K562 (cell line): ENCODE results near the gene TGM1. TPM values are rescaled to one million over a fixed set of nuclear protein-coding genes. Genes with fewer than 3 reads are reported as not detected.
A peak's percentile ranks its signal among the peaks of the same experiment; 100 is the strongest.

ENCODE experiments used
- ATAC-seq: fragments of 200-7000 bp; cut with Tn5 transposase; 3 replicates; pipeline ENCODE4 v1.9.1; 2020; ENCODE audit warnings: moderate library complexity
- BruUV-seq: library from RNA; stranded (reverse); fragments of 400-500 nt; replicated peaks from 2 replicates; lab custom pipeline; 2021; lab: Mats Ljungman, UMichigan
- CTCF ChIA-PET: fragments of 300-600 bp; formaldehyde crosslinking; extraction: SDS; loops from one replicate; lab custom pipeline; 2021; ENCODE audit warnings: low intra/inter-chr PET ratio; lab: Yijun Ruan, JAX
- POLR2A ChIA-PET: fragments of 300-600, 350-650 bp; sonication (Branson Sonifier 250); formaldehyde crosslinking; extraction: SDS; loops from one replicate; lab custom pipeline; 2021; ENCODE audit warnings: antibody characterized with exemption, inconsistent platforms; lab: Yijun Ruan, JAX
- DNase-seq, 4 experiments: peaks; one replicate each; pipeline versions ENCODE4 v3.0.0 to v3.0.0-alpha.2; 2011 to 2018; ENCODE audit warnings: low spot score in 3 of 4, mixed read lengths in 3 of 4; ENCODE audit errors: extremely low read depth in 1 of 4
- FAIRE-seq: peaks from 2 replicates; lab custom pipeline; 2011; peaks lifted over from hg19 to GRCh38; lab: Jason Lieb, UNC
- H2AFZ ChIP-seq: 2 replicates; pipeline ENCODE4 v1.6.0; 2011; ENCODE audit warnings: low read depth, low read length, control low read depth, inconsistent platforms
- H3K27ac ChIP-seq: fragments of 200-600 bp; 3 replicates; pipeline ENCODE4 v1.8.0; 2011; ENCODE audit warnings: low read depth, mild to moderate bottlenecking, control low read depth, inconsistent platforms, low read length, moderate library complexity, mixed read lengths; ENCODE audit errors: extremely low read depth
- H3K27me3 ChIP-seq, 2 experiments: fragments of 300-600 bp in 1 of 2; 2 replicates in 1 of 2; 3 replicates in 1 of 2; pipeline versions ENCODE4 v1.6.0 to v1.8.0; 2011; ENCODE audit warnings: inconsistent platforms in 2 of 2, low read length in 2 of 2, mild to moderate bottlenecking in 1 of 2, mixed read lengths in 1 of 2, moderate library complexity in 1 of 2; ENCODE audit not compliant: control insufficient read depth in 2 of 2, insufficient read depth in 2 of 2
- H3K36me3 ChIP-seq: fragments of 300-600 bp; 3 replicates; pipeline ENCODE4 v1.8.0; 2011; ENCODE audit warnings: mild to moderate bottlenecking, low read length, inconsistent platforms; ENCODE audit not compliant: control insufficient read depth, insufficient read depth
- H3K4me1 ChIP-seq, 2 experiments: fragments of 200-600 bp in 1 of 2; replicated peaks in 1 of 2; 2 replicates in 1 of 2; 3 replicates in 1 of 2; pipeline versions ENCODE4 v1.5.1 to v1.8.0; 2011; ENCODE audit warnings: inconsistent platforms in 2 of 2, low read length in 2 of 2, mild to moderate bottlenecking in 1 of 2, mixed read lengths in 1 of 2, moderate library complexity in 1 of 2; ENCODE audit not compliant: control insufficient read depth in 2 of 2, insufficient read depth in 2 of 2
- H3K4me2 ChIP-seq: 2 replicates; pipeline ENCODE4 v1.6.1; 2011; ENCODE audit warnings: low read length, control low read depth, inconsistent platforms, mixed read lengths; ENCODE audit not compliant: insufficient read depth
- H3K4me3 ChIP-seq: fragments of 200-600 bp; sonication (generic), shearing (Covaris generic); 2 replicates; pipeline ENCODE4 v1.5.1; 2016; ENCODE audit warnings: control low read depth, inconsistent platforms
- H3K79me2 ChIP-seq: fragments of 200-600 bp; 3 replicates; pipeline ENCODE4 v1.8.0; 2011; ENCODE audit warnings: low read length, inconsistent platforms; ENCODE audit not compliant: control insufficient read depth, insufficient read depth
- H3K9ac ChIP-seq, 2 experiments: 2 replicates each; pipeline versions ENCODE4 v1.6.0 to v1.6.1; 2011; ENCODE audit warnings: low read depth in 2 of 2, low read length in 2 of 2, control low read depth in 1 of 2, inconsistent platforms in 1 of 2, mild to moderate bottlenecking in 1 of 2, mixed read lengths in 1 of 2; ENCODE audit not compliant: insufficient read depth in 1 of 2
- H3K9me1 ChIP-seq: one replicate; pipeline ENCODE4 v1.6.0; 2011; ENCODE audit warnings: inconsistent platforms, mild to moderate bottlenecking, low read length, moderate library complexity; ENCODE audit not compliant: control insufficient read depth, insufficient read depth
- H3K9me3 ChIP-seq: replicated peaks from 2 replicates; pipeline ENCODE4 v1.5.1; 2011; ENCODE audit warnings: low read depth, low read length, inconsistent platforms; ENCODE audit not compliant: control insufficient read depth, insufficient read depth
- H4K20me1 ChIP-seq: replicated peaks from 2 replicates; pipeline ENCODE4 v1.6.1; 2011; ENCODE audit warnings: low read length, inconsistent platforms, mixed read lengths; ENCODE audit not compliant: control insufficient read depth, insufficient read depth
- ADNP ChIP-seq: fragments of 200-800 bp; sonication (Bioruptor generic); IDR thresholded peaks from 2 replicates; pipeline ENCODE4 v1.6.1; 2016; ENCODE audit warnings: missing genetic modification characterization, missing compliant biosample characterization
- ARID1B ChIP-seq: fragments of 450-650 bp; IDR thresholded peaks from 2 replicates; pipeline ENCODE4 v1.6.1; 2016; ENCODE audit warnings: antibody characterized with exemption, mild to moderate bottlenecking, inconsistent platforms
- BRD4 ChIP-seq: fragments of 200-600 bp; sonication (generic); IDR thresholded peaks from 2 replicates; pipeline ENCODE4 v1.6.1; 2017; ENCODE audit warnings: inconsistent platforms
- CBX1 ChIP-seq: sonication (generic); IDR thresholded peaks from 2 replicates; pipeline ENCODE4 v1.6.1; 2016; ENCODE audit warnings: antibody characterized with exemption, low read depth, mild to moderate bottlenecking
- CBX3 ChIP-seq, 2 experiments: IDR thresholded peaks; 1 replicate in 1 of 2; 2 replicates in 1 of 2; pipeline ENCODE4 v1.6.1; 2012; ENCODE audit warnings: inconsistent platforms in 2 of 2, low read length in 2 of 2, borderline replicate concordance in 1 of 2, control low read depth in 1 of 2
- CHD4 ChIP-seq: fragments of 200-600 bp; sonication (generic); IDR thresholded peaks from 3 replicates; pipeline ENCODE4 v1.6.1; 2012; ENCODE audit warnings: low read depth, mild to moderate bottlenecking, mixed read lengths, low read length, inconsistent platforms; ENCODE audit not compliant: insufficient read depth, insufficient replicate concordance, poor library complexity, severe bottlenecking
- E2F1 ChIP-seq: sonication (generic); formaldehyde crosslinking; IDR thresholded peaks from 2 replicates; pipeline ENCODE4 v1.8.1; 2023; ENCODE audit warnings: mild to moderate bottlenecking, missing genetic modification reagents, moderate library complexity
- ELF4 ChIP-seq: fragments of 450-650 bp; formaldehyde crosslinking; IDR thresholded peaks from 2 replicates; pipeline ENCODE4 v1.4.0; 2022; ENCODE audit warnings: missing genetic modification characterization
- GTF2A2 ChIP-seq: IDR thresholded peaks from 2 replicates; pipeline ENCODE4 v1.6.1; 2016; ENCODE audit warnings: mild to moderate bottlenecking, missing genetic modification characterization, missing compliant biosample characterization
- HNRNPL ChIP-seq: fragments of 200-400 bp; formaldehyde crosslinking; IDR thresholded peaks from 2 replicates; pipeline ENCODE4 v1.6.1; 2017; ENCODE audit warnings: low read depth, mild to moderate bottlenecking, low read length
- ILK ChIP-seq: fragments of 450-650 bp; IDR thresholded peaks from 2 replicates; pipeline ENCODE4 v1.6.1; 2016; ENCODE audit warnings: missing genetic modification characterization, low read depth, mild to moderate bottlenecking, missing compliant biosample characterization, moderate library complexity, borderline replicate concordance
- NUFIP1 ChIP-seq: fragments of 450-650 bp; IDR thresholded peaks from 2 replicates; pipeline ENCODE4 v1.6.1; 2018; ENCODE audit not compliant: partially characterized antibody
- PHB2 ChIP-seq: fragments of 450-650 bp; IDR thresholded peaks from 2 replicates; pipeline ENCODE4 v1.6.1; 2017; ENCODE audit warnings: low read depth
- RCOR1 ChIP-seq, 2 experiments: IDR thresholded peaks; 2 replicates each; pipeline ENCODE4 v1.6.1; 2012; ENCODE audit warnings: low read depth in 2 of 2, low read length in 2 of 2, borderline replicate concordance in 1 of 2, improper control_type of control experiment in 1 of 2
- SMARCA5 ChIP-seq: fragments of 450-650 bp; IDR thresholded peaks from 2 replicates; pipeline ENCODE4 v1.6.1; 2016
- ZBED1 ChIP-seq: IDR thresholded peaks from 2 replicates; pipeline ENCODE4 v1.6.1; 2014
- ZBTB9 ChIP-seq: fragments of 450-650 bp; formaldehyde crosslinking; IDR thresholded peaks from 2 replicates; pipeline ENCODE4 v1.4.0; 2020; ENCODE audit warnings: mild to moderate bottlenecking, moderate library complexity
- ZNF311 ChIP-seq: fragments of 250-450 bp; sonication (Bioruptor Pico); IDR thresholded peaks from 2 replicates; pipeline ENCODE4 v1.4.0; 2020; ENCODE audit warnings: mild to moderate bottlenecking, moderate library complexity
- WGBS: fragments of 100-300 bp; shearing (Covaris generic); methylation state at CpG from one replicate; pipeline ENCODE4 v1.1.6; 2016; ENCODE audit warnings: low coverage, mixed read lengths; ENCODE audit not compliant: insufficient coverage; ENCODE audit errors: missing lambda C conversion rate; 5-methylcytosine and 5-hydroxymethylcytosine counted together
- in situ Hi-C: fragments of 300-500 bp; cut with MboI; formaldehyde crosslinking; loops from 4 replicates; pipeline ENCODE4 v1.15.0; 2018; ENCODE audit warnings: inconsistent platforms, mixed read lengths
- intact Hi-C: fragments of 100-400 bp; cut with micrococcal nuclease; formaldehyde crosslinking; loops from 2 replicates; pipeline ENCODE4 v1.14.2; 2022
- polyA plus RNA-seq, 8 experiments: library from polyadenylated mRNA; depleted of rRNA in 4 of 8; stranded (reverse) in 5 of 8; unstranded in 3 of 8; fragments of >200 nt; fragmentation: Nextera tagmentation in 2 of 8; fragmentation: Illumina TruSeq in 1 of 8; extraction: Ambion mirVana in 2 of 8; extraction: Trizol in 1 of 8; gene quantifications; 2 replicates each; pipeline versions ENCODE4 v1.2.1 to v1.2.3, GENCODE V29; 2011 to 2014; ENCODE audit warnings: inconsistent platforms in 1 of 8, missing spikeins in 1 of 8
- total RNA-seq, 7 experiments: library from RNA; depleted of rRNA in 6 of 7; stranded (reverse); fragments of >200 nt in 6 of 7; fragmentation: Illumina TruSeq in 2 of 7; extraction: Trizol in 2 of 7; gene quantifications; 2 replicates each; pipeline versions ENCODE4 v1.2.1 to v1.2.3, GENCODE V29; 2011 to 2021; ENCODE audit warnings: low replicate concordance in 1 of 7

The TGM1 gene
- total and polyA plus RNA-seq, 9 of the 15 experiments (the other 6 are each of a cell fraction or from before 2014, with no cell fraction given) = 0.13 to 4.4 (median 0.88) TPM

DNA sequence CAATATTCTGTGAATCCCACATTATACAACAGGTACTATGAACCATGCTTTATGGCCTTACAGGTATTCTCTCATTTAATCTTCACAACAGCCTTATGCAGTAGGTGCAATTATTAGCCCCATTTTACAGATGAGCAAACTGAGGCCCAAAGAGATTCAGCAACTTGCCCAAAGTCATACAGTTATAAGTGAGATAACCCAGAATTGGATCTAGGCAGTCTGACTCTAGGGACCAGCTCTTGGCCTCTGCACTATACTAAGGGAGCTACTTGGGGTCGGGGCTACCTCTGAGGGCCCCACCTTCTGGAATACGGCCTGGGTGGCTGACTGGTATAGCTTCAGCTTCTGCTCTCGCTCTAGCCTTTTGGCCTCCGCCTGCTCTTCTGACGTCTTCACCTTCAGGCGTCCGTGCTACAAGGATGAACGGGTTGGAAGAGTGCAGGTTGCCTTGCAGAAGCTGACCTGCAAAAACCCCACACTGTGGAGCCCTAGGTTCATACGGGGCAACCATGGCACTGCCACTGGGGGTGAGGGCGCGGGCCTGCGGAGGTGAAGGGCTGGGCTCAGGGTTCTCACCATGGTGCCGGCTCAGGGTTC lies 7.7 kb upstream of the TGM1 start (continued):
- peak; percentile 77; the same call in 1 of the 2 replicates for TF ChIP-seq CBX1
- TF ChIP-seq SMARCA5 = peak; percentile 91
- TF ChIP-seq RCOR1 (IDR thresholded peaks at IDR 0.05; ENCODE audit: borderline replicate concordance in 1 of 2, low read depth in 2 of 2, low read length in 2 of 2) = peak; percentile 65 to 80; a peak in 3 of 4 replicates
- peak; percentile 92 for TF ChIP-seq ADNP

- no peak overlapping the region for H3K4me3 ChIP-seq
- CTCF ChIA-PET = interaction anchor here (1.0 kb wide), 1 partner anchor 27 kb away, joined by 3 read pairs; the partner anchor contains the start of gene TINF2
- TF ChIP-seq ILK (tag) (no peak), E2F1 (CRISPR knock-in tag) (no peak), BRD4 (no peak), ELF4 (CRISPR knock-in tag) (no peak), GTF2A2 (tag) (no peak), ZBTB9 (CRISPR knock-in tag) (no peak), CBX3 (IDR thresholded peaks at IDR 0.05; ENCODE audit: borderline replicate concordance in 1 of 2, low read length in 2 of 2) (no peak), ZNF311 (CRISPR knock-in tag) (no peak), ARID1B (no peak), PHB2 (no peak), CHD4 (no peak), ZBED1 (no peak), HNRNPL (no peak), NUFIP1 (no peak)
Measured at GRCh38 chr14:24269910-24270536, 7.0 kb upstream of the TGM1 start.

More at GRCh38 chr14:24269910-24270536, 7.0 kb upstream of the TGM1 start:
- in situ Hi-C loops (no loop called here), intact Hi-C loops (loop anchor here (2.0 kb wide), 1 partner anchor 27 kb away; the partner anchor contains the start of gene TINF2)
- no peaks in the 10 kb centered on the region for H3K27me3 ChIP-seq
- H3K9me1 ChIP-seq = no peaks in the 10 kb centered on the region
- TSS peak; percentile 71 for BruUV-seq
- H3K27ac ChIP-seq = no peak overlapping the region
- H3K9me3 ChIP-seq = no peaks in the 10 kb centered on the region
- WGBS = 92% methylated on average over 11 of the region's 14 CpGs
- FAIRE-seq (no peak), DNase-seq (no peak), ATAC-seq (no peak)
- no peak overlapping the region for H3K9ac ChIP-seq
- no peak overlapping the region for H3K4me2 ChIP-seq
- H3K4me1 ChIP-seq = peaks cover 23 to 24% of the 10 kb centered on the region in 2 experiments; a peak in 4 of 5 replicates
- no peak overlapping the region for H2AFZ ChIP-seq
- POLR2A ChIA-PET = interaction anchor here (0.6 to 2.1 kb wide), 7 partner anchors 8 to 139 kb away, joined by 3 to 7 read pairs (median 3); partner anchors contain the start of genes CIDEB and FITM1
- no peaks in the 10 kb centered on the region; the same call in 1 of the 2 replicates for H4K20me1 ChIP-seq
- peaks cover 9% of the 10 kb centered on the region; the same call in 1 of the 3 replicates for H3K79me2 ChIP-seq
- no peaks in the 10 kb centered on the region for H3K36me3 ChIP-seq
